HEK293 (cell line): ENCODE results near the gene DACT3.

Experiments used
- CTCF ChIA-PET: fragments of 350-600 bp; formaldehyde crosslinking; extraction: SDS; loops from one replicate; lab custom pipeline; 2021; ENCODE audit warnings: antibody characterized with exemption; lab: Yijun Ruan, JAX
- POLR2A ChIA-PET: fragments of 300-600 bp; formaldehyde crosslinking; extraction: SDS; loops from one replicate; lab custom pipeline; 2020; ENCODE audit warnings: antibody characterized with exemption, inconsistent platforms; lab: Yijun Ruan, JAX
- H3K27ac ChIP-seq: fragments of 200-500 bp; sonication (Bioruptor generic); 2 replicates; pipeline ENCODE4 v1.5.1; 2014; ENCODE audit warnings: low read depth, low read length, control low read depth, inconsistent platforms; ENCODE audit errors: extremely low read depth
- H3K36me3 ChIP-seq, 2 experiments: fragments of 200-500 bp in 1 of 2; sonication (Bioruptor generic) in 1 of 2; 1 replicate in 1 of 2; 2 replicates in 1 of 2; pipeline ENCODE4 v1.5.1; 2014 to 2017; ENCODE audit warnings: inconsistent platforms in 2 of 2, low read length in 2 of 2; ENCODE audit not compliant: control insufficient read depth in 2 of 2, insufficient read depth in 1 of 2
- H3K4me1 ChIP-seq: fragments of 200-500 bp; sonication (Bioruptor generic); 2 replicates; pipeline ENCODE4 v1.5.1; 2014; ENCODE audit warnings: mild to moderate bottlenecking, low read length, inconsistent platforms; ENCODE audit not compliant: control insufficient read depth, insufficient read depth
- H3K4me3 ChIP-seq: 2 replicates; pipeline ENCODE4 v1.5.1; 2011; ENCODE audit warnings: low read depth, mild to moderate bottlenecking, control low read depth, low read length, moderate library complexity
- H3K9me3 ChIP-seq: fragments of 200-500 bp; sonication (Bioruptor generic); 2 replicates; pipeline ENCODE4 v1.5.1; 2014; ENCODE audit warnings: low read depth, low read length, inconsistent platforms; ENCODE audit not compliant: control insufficient read depth, insufficient read depth
- BCL11B ChIP-seq: fragments of 450-650 bp; formaldehyde crosslinking; IDR thresholded peaks from 2 replicates; pipeline ENCODE4 v1.5.1; 2016; ENCODE audit warnings: low read depth, missing biosample characterization, missing genetic modification characterization
- EGR2 ChIP-seq: fragments of 450-650 bp; formaldehyde crosslinking; IDR thresholded peaks from 2 replicates; pipeline ENCODE4 v1.5.1; 2016; ENCODE audit warnings: low read depth, missing biosample characterization, missing genetic modification characterization
- FEZF1 ChIP-seq: fragments of 450-650 bp; formaldehyde crosslinking; IDR thresholded peaks from 2 replicates; pipeline ENCODE4 v1.5.1; 2016; ENCODE audit warnings: missing biosample characterization, missing genetic modification characterization
- GLI2 ChIP-seq: fragments of 450-650 bp; formaldehyde crosslinking; IDR thresholded peaks from 2 replicates; pipeline ENCODE4; 2017; ENCODE audit warnings: missing biosample characterization, missing genetic modification characterization, low read depth, borderline replicate concordance
- HOXD13 ChIP-seq: sonication (generic); formaldehyde crosslinking; IDR thresholded peaks from 2 replicates; pipeline ENCODE4 v1.8.0; 2022; ENCODE audit warnings: missing genetic modification reagents, borderline replicate concordance
- KLF9 ChIP-seq: fragments of 450-650 bp; formaldehyde crosslinking; IDR thresholded peaks from 2 replicates; pipeline ENCODE4 v1.5.1; 2016; ENCODE audit warnings: missing biosample characterization, missing genetic modification characterization, low read depth
- MZF1 ChIP-seq: fragments of 450-650 bp; formaldehyde crosslinking; IDR thresholded peaks from 2 replicates; pipeline ENCODE4 v1.5.1; 2017; ENCODE audit warnings: missing biosample characterization, missing genetic modification characterization, borderline replicate concordance
- RBAK ChIP-seq: fragments of 450-650 bp; formaldehyde crosslinking; IDR thresholded peaks from 2 replicates; pipeline ENCODE4 v1.5.1; 2016; ENCODE audit warnings: missing biosample characterization, missing genetic modification characterization
- ZBTB17 ChIP-seq: fragments of 450-650 bp; formaldehyde crosslinking; IDR thresholded peaks from 2 replicates; pipeline ENCODE4 v1.5.1; 2016; ENCODE audit warnings: missing biosample characterization, missing genetic modification characterization
- ZBTB48 ChIP-seq: fragments of 450-650 bp; formaldehyde crosslinking; IDR thresholded peaks from 2 replicates; pipeline ENCODE4 v1.5.1; 2016; ENCODE audit warnings: missing biosample characterization, missing genetic modification characterization
- ZFHX2 ChIP-seq: fragments of 450-650 bp; formaldehyde crosslinking; conservative IDR thresholded peaks from 2 replicates; pipeline ENCODE4 v1.5.1; 2016; ENCODE audit warnings: missing biosample characterization, missing genetic modification characterization
- ZNF324 ChIP-seq: fragments of 450-650 bp; formaldehyde crosslinking; IDR thresholded peaks from 2 replicates; pipeline ENCODE4 v1.5.1; 2016; ENCODE audit warnings: missing biosample characterization, missing genetic modification characterization
- ZNF341 ChIP-seq: fragments of 450-650 bp; formaldehyde crosslinking; IDR thresholded peaks from 2 replicates; pipeline ENCODE4; 2016; ENCODE audit warnings: low read depth, missing biosample characterization, missing genetic modification characterization
- ZNF366 ChIP-seq: fragments of 450-650 bp; formaldehyde crosslinking; conservative IDR thresholded peaks from 2 replicates; pipeline ENCODE4 v1.5.1; 2016; ENCODE audit warnings: missing biosample characterization, missing genetic modification characterization
- ZNF394 ChIP-seq: fragments of 450-650 bp; formaldehyde crosslinking; IDR thresholded peaks from 2 replicates; pipeline ENCODE4 v1.5.1; 2016; ENCODE audit warnings: missing biosample characterization, missing genetic modification characterization, mild to moderate bottlenecking, moderate library complexity, borderline replicate concordance
- ZNF514 ChIP-seq: fragments of 450-650 bp; formaldehyde crosslinking; IDR thresholded peaks from 2 replicates; pipeline ENCODE4 v1.5.1; 2016; ENCODE audit warnings: missing biosample characterization, missing genetic modification characterization
- ZNF549 ChIP-seq: fragments of 450-650 bp; IDR thresholded peaks from 2 replicates; pipeline ENCODE4 v1.5.1; 2018; ENCODE audit warnings: missing biosample characterization, missing genetic modification characterization, mild to moderate bottlenecking, inconsistent platforms, moderate library complexity
- ZNF596 ChIP-seq: fragments of 450-650 bp; IDR thresholded peaks from 2 replicates; pipeline ENCODE4 v1.5.0; 2018; ENCODE audit warnings: missing biosample characterization, mild to moderate bottlenecking, missing genetic modification characterization, moderate library complexity
- ZNF600 ChIP-seq: fragments of 450-650 bp; formaldehyde crosslinking; IDR thresholded peaks from 2 replicates; pipeline ENCODE4 v1.5.1; 2016; ENCODE audit warnings: missing biosample characterization, missing genetic modification characterization
- ZNF658 ChIP-seq: fragments of 450-650 bp; formaldehyde crosslinking; IDR thresholded peaks from 2 replicates; pipeline ENCODE4; 2016; ENCODE audit warnings: missing biosample characterization, missing genetic modification characterization
- ZNF768 ChIP-seq: fragments of 450-650 bp; formaldehyde crosslinking; IDR thresholded peaks from 2 replicates; pipeline ENCODE4 v1.5.1; 2018; ENCODE audit warnings: missing biosample characterization, mild to moderate bottlenecking, missing genetic modification characterization
- ZNF777 ChIP-seq: fragments of 450-650 bp; formaldehyde crosslinking; IDR thresholded peaks from 2 replicates; pipeline ENCODE4 v1.5.1; 2017; ENCODE audit warnings: missing biosample characterization, missing genetic modification characterization, borderline replicate concordance
- TF ChIP-seq, protein P1 (sequence below): fragments of 450-650 bp; formaldehyde crosslinking; IDR thresholded peaks from 2 replicates; pipeline ENCODE4 v1.5.1; 2016; ENCODE audit warnings: missing biosample characterization, missing genetic modification characterization
- TF ChIP-seq, protein P2 (sequence below): fragments of 450-650 bp; formaldehyde crosslinking; IDR thresholded peaks from 2 replicates; pipeline ENCODE4 v1.5.1; 2016; ENCODE audit warnings: missing biosample characterization, missing genetic modification characterization
- TF ChIP-seq, protein P3 (sequence below): fragments of 450-650 bp; formaldehyde crosslinking; IDR thresholded peaks from 2 replicates; pipeline ENCODE4 v1.5.1; 2016; ENCODE audit warnings: missing biosample characterization, missing genetic modification characterization

Gene DACT3

DNA sequence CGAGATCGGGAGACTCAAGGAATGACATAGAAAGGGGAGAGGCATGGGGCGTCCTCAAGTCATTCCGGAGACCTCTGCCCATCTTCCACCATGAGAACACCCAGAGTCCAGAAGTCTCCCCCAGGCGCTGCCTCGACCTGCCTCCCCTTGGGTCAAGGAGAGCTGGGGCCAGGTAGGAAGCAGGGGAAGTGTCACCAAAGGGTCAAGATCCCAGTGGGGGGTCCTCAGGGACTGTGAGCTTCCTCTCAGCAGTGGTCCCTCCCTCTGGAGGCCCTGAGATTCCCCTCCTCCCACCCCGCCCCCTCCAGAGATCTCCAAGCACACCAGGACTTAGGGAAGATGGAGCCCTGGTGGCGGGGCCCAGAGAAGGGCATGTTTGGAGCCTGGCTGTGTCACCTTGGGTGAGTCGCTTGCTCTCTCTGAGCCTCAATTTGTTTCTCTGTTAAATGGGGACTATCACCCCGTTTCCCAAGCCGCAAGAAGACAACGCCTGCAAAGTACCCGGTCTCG, 919 bp downstream of the DACT3 start (continued):
- TF ChIP-seq ZNF341 (peak; percentile 50), ZNF768 (tag by site-specific recombination) (peak; percentile 47)

DNA sequence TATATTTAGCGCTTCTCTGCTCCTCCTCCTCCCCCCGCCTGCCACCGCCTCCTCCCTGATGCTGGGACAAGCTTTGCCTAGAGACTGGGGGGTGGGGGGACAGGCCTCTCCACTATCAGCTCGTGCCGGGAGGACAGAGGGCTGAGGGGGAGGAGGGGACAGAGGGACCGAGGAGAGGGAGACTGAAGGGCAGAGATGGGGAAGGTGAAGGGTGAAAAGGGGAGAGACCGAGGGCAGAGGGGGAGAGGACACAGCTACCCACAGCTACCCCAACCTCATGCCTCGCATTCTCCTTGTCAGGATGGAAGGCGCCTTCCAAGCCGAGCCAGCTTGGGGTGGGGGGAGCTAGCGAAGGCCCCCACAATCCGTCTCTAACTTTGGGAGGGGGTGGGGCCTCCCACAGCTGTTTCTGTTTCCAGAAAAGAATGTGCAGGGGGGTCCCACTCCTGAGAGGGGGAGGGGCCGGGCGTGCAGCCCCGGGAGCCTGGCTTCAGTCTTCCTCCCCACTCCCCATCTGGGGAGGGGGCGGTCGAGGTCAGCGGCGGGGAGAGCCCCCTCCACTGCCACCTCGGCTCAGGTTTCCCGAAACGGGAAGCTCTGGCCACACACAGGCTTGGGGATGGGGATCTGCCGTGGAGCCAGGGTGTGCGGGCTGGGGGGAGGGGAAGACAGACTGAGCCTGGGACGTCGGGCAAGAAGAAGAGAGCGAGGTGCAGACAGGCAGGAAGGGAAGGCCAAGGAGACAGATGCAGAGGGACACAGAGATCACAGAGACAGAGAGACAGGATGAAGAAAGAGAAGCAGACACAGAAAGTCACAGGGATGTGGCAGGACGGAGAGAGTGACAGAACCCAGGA, 1.6 kb downstream of the DACT3 start:
- no peaks in the 10 kb centered on the region; a peak in 1 of 3 replicates for H3K36me3 ChIP-seq
- H3K9me3 ChIP-seq, result no peaks in the 10 kb centered on the region
- ChIA-PET POLR2A (interaction anchor here (1.5 kb wide), 1 partner anchor 27 kb away, joined by 7 read pairs; no protein-coding TSS in a partner anchor), CTCF (interaction anchor here (0.6 to 7.6 kb wide), 5 partner anchors 28 to 312 kb away, joined by 3 to 327 read pairs (median 4); partner anchors contain the start of gene PPP5C)
- H3K4me3 ChIP-seq, result no peak overlapping the region
- no peak overlapping the region for H3K27ac ChIP-seq
- peaks cover 21% of the 10 kb centered on the region for H3K4me1 ChIP-seq
- TF ChIP-seq ZNF324 (tag by site-specific recombination) (no peak), ZFHX2 (tag by site-specific recombination) (0 out of 2 replicates have a peak, but pooled peaks have one; percentile 12), ZBTB17 (tag by site-specific recombination) (peak; percentile 96), ZNF596 (peak; percentile 37; the same call in 1 of the 2 replicates), KLF9 (tag by site-specific recombination) (0 out of 2 replicates have a peak, but pooled peaks have one; percentile 20), ZNF341 (peak; percentile 49; the same call in 1 of the 2 replicates), MZF1 (peak; percentile 94), EGR2 (0 out of 2 replicates have a peak, but pooled peaks have one; percentile 11), ZNF600 (peak; percentile 79), GLI2 (tag by site-specific recombination) (no peak), ZNF549 (tag by site-specific recombination) (no peak), HOXD13 (CRISPR knock-in tag) (no peak), BCL11B (tag by site-specific recombination) (no peak), ZNF366 (tag by site-specific recombination) (peak; percentile 78), ZNF777 (tag by site-specific recombination) (peak; percentile 88), ZNF514 (tag by site-specific recombination) (no peak), ZNF658 (tag by site-specific recombination) (no peak), ZNF394 (tag by site-specific recombination) (peak; percentile 16; the same call in 1 of the 2 replicates), FEZF1 (no peak), ZBTB48 (tag by site-specific recombination) (0 out of 2 replicates have a peak, but pooled peaks have one; percentile 38), RBAK (tag by site-specific recombination) (no peak)
- TF ChIP-seq, protein P1, sequence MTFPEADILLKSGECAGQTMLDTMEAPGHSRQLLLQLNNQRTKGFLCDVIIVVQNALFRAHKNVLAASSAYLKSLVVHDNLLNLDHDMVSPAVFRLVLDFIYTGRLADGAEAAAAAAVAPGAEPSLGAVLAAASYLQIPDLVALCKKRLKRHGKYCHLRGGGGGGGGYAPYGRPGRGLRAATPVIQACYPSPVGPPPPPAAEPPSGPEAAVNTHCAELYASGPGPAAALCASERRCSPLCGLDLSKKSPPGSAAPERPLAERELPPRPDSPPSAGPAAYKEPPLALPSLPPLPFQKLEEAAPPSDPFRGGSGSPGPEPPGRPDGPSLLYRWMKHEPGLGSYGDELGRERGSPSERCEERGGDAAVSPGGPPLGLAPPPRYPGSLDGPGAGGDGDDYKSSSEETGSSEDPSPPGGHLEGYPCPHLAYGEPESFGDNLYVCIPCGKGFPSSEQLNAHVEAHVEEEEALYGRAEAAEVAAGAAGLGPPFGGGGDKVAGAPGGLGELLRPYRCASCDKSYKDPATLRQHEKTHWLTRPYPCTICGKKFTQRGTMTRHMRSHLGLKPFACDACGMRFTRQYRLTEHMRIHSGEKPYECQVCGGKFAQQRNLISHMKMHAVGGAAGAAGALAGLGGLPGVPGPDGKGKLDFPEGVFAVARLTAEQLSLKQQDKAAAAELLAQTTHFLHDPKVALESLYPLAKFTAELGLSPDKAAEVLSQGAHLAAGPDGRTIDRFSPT, result no peak
- TF ChIP-seq, protein P2, sequence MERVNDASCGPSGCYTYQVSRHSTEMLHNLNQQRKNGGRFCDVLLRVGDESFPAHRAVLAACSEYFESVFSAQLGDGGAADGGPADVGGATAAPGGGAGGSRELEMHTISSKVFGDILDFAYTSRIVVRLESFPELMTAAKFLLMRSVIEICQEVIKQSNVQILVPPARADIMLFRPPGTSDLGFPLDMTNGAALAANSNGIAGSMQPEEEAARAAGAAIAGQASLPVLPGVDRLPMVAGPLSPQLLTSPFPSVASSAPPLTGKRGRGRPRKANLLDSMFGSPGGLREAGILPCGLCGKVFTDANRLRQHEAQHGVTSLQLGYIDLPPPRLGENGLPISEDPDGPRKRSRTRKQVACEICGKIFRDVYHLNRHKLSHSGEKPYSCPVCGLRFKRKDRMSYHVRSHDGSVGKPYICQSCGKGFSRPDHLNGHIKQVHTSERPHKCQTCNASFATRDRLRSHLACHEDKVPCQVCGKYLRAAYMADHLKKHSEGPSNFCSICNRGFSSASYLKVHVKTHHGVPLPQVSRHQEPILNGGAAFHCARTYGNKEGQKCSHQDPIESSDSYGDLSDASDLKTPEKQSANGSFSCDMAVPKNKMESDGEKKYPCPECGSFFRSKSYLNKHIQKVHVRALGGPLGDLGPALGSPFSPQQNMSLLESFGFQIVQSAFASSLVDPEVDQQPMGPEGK, result peak; percentile 68
- TF ChIP-seq, protein P3, sequence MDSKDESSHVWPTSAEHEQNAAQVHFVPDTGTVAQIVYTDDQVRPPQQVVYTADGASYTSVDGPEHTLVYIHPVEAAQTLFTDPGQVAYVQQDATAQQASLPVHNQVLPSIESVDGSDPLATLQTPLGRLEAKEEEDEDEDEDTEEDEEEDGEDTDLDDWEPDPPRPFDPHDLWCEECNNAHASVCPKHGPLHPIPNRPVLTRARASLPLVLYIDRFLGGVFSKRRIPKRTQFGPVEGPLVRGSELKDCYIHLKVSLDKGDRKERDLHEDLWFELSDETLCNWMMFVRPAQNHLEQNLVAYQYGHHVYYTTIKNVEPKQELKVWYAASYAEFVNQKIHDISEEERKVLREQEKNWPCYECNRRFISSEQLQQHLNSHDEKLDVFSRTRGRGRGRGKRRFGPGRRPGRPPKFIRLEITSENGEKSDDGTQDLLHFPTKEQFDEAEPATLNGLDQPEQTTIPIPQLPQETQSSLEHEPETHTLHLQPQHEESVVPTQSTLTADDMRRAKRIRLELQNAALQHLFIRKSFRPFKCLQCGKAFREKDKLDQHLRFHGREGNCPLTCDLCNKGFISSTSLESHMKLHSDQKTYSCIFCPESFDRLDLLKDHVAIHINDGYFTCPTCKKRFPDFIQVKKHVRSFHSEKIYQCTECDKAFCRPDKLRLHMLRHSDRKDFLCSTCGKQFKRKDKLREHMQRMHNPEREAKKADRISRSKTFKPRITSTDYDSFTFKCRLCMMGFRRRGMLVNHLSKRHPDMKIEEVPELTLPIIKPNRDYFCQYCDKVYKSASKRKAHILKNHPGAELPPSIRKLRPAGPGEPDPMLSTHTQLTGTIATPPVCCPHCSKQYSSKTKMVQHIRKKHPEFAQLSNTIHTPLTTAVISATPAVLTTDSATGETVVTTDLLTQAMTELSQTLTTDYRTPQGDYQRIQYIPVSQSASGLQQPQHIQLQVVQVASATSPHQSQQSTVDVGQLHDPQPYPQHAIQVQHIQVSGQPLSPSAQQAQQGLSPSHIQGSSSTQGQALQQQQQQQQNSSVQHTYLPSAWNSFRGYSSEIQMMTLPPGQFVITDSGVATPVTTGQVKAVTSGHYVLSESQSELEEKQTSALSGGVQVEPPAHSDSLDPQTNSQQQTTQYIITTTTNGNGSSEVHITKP (tag by site-specific recombination), result peak; percentile 36
